SK-N-SH (cell line): ENCODE results near the gene C14orf93.

Source experiments
- FOXJ3 ChIP-seq: sonication (generic); formaldehyde crosslinking; IDR thresholded peaks from 2 replicates; pipeline ENCODE4 v1.5.1; 2020; ENCODE audit warnings: mild to moderate bottlenecking, missing genetic modification reagents
- MXI1 ChIP-seq: IDR thresholded peaks from 2 replicates; pipeline ENCODE4 v1.6.1; 2012; ENCODE audit warnings: mild to moderate bottlenecking, low read depth, low read length, improper control_type of control experiment
- RCOR1 ChIP-seq: fragments of 150-350 bp; IDR thresholded peaks from 2 replicates; pipeline ENCODE4 v1.6.1; 2017; ENCODE audit warnings: antibody characterized with exemption, low read length
- TF ChIP-seq, protein P1 (sequence below): IDR thresholded peaks from 2 replicates; pipeline ENCODE4 v1.4.0; 2012; ENCODE audit warnings: low read depth
- TF ChIP-seq, protein P2 (sequence below): IDR thresholded peaks from 2 replicates; pipeline ENCODE4 v1.6.1; 2012; ENCODE audit warnings: mild to moderate bottlenecking, low read depth, low read length, moderate library complexity

DNA sequence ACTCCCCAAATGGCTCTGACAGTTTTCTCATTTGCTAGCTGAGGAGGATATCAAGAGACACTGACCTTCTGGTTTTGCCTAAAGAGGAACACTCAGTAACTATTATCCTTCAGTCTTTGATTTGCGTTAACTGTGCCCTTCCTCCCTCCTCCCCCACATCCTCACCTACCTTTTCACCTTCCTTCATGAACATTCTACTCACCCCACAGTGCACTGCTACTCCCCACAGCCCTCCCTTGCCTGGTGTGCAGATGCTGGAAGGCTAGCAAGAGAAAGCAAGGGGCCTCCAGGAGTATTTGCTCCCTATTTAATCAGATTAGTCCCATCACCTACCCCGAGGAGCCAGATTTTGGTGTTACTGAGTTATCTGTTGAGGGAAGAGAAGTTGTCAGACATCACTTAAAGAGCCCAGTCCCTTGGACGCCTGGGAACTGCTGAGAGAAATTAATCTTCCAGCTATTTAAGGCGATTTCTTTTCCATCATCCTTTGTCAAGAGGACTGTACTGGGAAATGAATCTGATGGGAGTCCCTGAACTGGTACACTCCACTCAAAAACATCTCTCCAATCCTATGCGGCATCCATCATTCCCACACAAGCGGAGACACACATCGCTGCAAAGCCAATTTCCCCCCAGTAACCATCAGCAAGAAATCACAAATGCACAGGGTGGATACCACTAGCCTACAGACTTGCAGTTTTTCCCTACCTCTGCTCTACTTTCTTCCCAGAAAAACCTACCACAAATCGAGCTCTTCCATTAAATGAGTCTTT lies 13.3 kb upstream of the C14orf93 start:
- TF ChIP-seq RCOR1 (no peak), MXI1 (no peak), FOXJ3 (CRISPR knock-in tag) (no peak)
- TF ChIP-seq, protein P1, sequence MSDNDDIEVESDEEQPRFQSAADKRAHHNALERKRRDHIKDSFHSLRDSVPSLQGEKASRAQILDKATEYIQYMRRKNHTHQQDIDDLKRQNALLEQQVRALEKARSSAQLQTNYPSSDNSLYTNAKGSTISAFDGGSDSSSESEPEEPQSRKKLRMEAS: no peak
- TF ChIP-seq, protein P2, sequence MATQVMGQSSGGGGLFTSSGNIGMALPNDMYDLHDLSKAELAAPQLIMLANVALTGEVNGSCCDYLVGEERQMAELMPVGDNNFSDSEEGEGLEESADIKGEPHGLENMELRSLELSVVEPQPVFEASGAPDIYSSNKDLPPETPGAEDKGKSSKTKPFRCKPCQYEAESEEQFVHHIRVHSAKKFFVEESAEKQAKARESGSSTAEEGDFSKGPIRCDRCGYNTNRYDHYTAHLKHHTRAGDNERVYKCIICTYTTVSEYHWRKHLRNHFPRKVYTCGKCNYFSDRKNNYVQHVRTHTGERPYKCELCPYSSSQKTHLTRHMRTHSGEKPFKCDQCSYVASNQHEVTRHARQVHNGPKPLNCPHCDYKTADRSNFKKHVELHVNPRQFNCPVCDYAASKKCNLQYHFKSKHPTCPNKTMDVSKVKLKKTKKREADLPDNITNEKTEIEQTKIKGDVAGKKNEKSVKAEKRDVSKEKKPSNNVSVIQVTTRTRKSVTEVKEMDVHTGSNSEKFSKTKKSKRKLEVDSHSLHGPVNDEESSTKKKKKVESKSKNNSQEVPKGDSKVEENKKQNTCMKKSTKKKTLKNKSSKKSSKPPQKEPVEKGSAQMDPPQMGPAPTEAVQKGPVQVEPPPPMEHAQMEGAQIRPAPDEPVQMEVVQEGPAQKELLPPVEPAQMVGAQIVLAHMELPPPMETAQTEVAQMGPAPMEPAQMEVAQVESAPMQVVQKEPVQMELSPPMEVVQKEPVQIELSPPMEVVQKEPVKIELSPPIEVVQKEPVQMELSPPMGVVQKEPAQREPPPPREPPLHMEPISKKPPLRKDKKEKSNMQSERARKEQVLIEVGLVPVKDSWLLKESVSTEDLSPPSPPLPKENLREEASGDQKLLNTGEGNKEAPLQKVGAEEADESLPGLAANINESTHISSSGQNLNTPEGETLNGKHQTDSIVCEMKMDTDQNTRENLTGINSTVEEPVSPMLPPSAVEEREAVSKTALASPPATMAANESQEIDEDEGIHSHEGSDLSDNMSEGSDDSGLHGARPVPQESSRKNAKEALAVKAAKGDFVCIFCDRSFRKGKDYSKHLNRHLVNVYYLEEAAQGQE: no peak
